GM23338 (cell line): Measurements from ENCODE around the gene PPM1J. TPM values are rescaled to one million over a fixed set of nuclear protein-coding genes. Genes with fewer than 3 reads are reported as not detected.

Source experiments
- ATAC-seq: fragments of 200-7000 bp; cut with Tn5 transposase; 3 replicates; pipeline ENCODE4 v1.9.1; 2020
- DNase-seq: peaks from one replicate; pipeline ENCODE4 v3.0.0-alpha.2; 2015; ENCODE audit warnings: low spot score
- H2AFZ ChIP-seq: fragments of 200-600 bp; sonication (generic); 2 replicates; pipeline ENCODE4 v1.8.0; 2016; ENCODE audit warnings: antibody characterized with exemption, mild to moderate bottlenecking, moderate library complexity
- H3F3A ChIP-seq: fragments of 200-600 bp; sonication (generic); replicated peaks from 2 replicates; pipeline ENCODE4 v1.8.0; 2017; ENCODE audit warnings: antibody characterized with exemption, mixed run types, low read depth
- H3K27ac ChIP-seq: fragments of 200-600 bp; sonication (generic); 2 replicates; pipeline ENCODE4 v1.6.1; 2016; ENCODE audit warnings: low read depth
- H3K27me3 ChIP-seq: fragments of 200-600 bp; sonication (generic); 2 replicates; pipeline ENCODE4 v1.8.0; 2016; ENCODE audit warnings: mild to moderate bottlenecking, mixed run types, moderate library complexity; ENCODE audit not compliant: insufficient read depth
- H3K36me3 ChIP-seq: fragments of 200-600 bp; sonication (generic); 2 replicates; pipeline ENCODE4 v1.8.0; 2016; ENCODE audit warnings: mild to moderate bottlenecking; ENCODE audit not compliant: insufficient read depth
- H3K4me1 ChIP-seq: fragments of 200-600 bp; sonication (generic); 2 replicates; pipeline ENCODE4 v1.8.0; 2016; ENCODE audit warnings: mild to moderate bottlenecking, moderate library complexity; ENCODE audit not compliant: insufficient read depth
- H3K4me2 ChIP-seq: fragments of 200-600 bp; sonication (generic); 2 replicates; pipeline ENCODE4 v1.7.1; 2017; ENCODE audit warnings: mixed run types
- H3K4me3 ChIP-seq: fragments of 200-600 bp; sonication (generic); 2 replicates; pipeline ENCODE4 v1.6.1; 2016; ENCODE audit warnings: mixed run types
- H3K79me2 ChIP-seq: fragments of 200-600 bp; sonication (generic); replicated peaks from 2 replicates; pipeline ENCODE4 v1.8.0; 2017; ENCODE audit warnings: mild to moderate bottlenecking; ENCODE audit not compliant: insufficient read depth
- H3K9me2 ChIP-seq: fragments of 200-600 bp; sonication (generic); 2 replicates; pipeline ENCODE4 v1.8.0; 2017; ENCODE audit not compliant: insufficient read depth
- H4K20me1 ChIP-seq: fragments of 200-600 bp; sonication (generic); replicated peaks from 2 replicates; pipeline ENCODE4 v1.8.0; 2017; ENCODE audit warnings: mild to moderate bottlenecking; ENCODE audit not compliant: insufficient read depth
- H3K27ac Mint-ChIP-seq: 2 replicates; pipeline ENCODE4 v1.8.0; 2020; ENCODE audit warnings: inconsistent platforms, mild to moderate bottlenecking, moderate library complexity, mixed read lengths
- H3K27me3 Mint-ChIP-seq: 3 replicates; pipeline ENCODE4 v1.8.0; 2022; ENCODE audit warnings: low read depth, mild to moderate bottlenecking, moderate library complexity, mixed read lengths, inconsistent platforms; ENCODE audit not compliant: insufficient read depth, poor library complexity
- H3K36me3 Mint-ChIP-seq: 3 replicates; pipeline ENCODE4 v1.8.0; 2021; ENCODE audit warnings: low read depth, mild to moderate bottlenecking, inconsistent platforms, moderate library complexity, mixed read lengths
- H3K4me1 Mint-ChIP-seq: 3 replicates; pipeline ENCODE4 v1.8.0; 2020; ENCODE audit warnings: mild to moderate bottlenecking, inconsistent platforms, mixed read lengths
- H3K4me3 Mint-ChIP-seq: 3 replicates; pipeline ENCODE4 v1.8.0; 2021; ENCODE audit warnings: moderate library complexity, mild to moderate bottlenecking, inconsistent platforms, mixed read lengths
- H3K9me3 Mint-ChIP-seq: 3 replicates; pipeline ENCODE4 v1.8.0; 2020; ENCODE audit warnings: moderate library complexity, mild to moderate bottlenecking, inconsistent platforms, mixed read lengths
- EZH2 ChIP-seq: fragments of 200-600 bp; sonication (generic); IDR thresholded peaks from one replicate; pipeline ENCODE4 v1.8.0; 2017; ENCODE audit warnings: antibody characterized with exemption, mild to moderate bottlenecking, low read depth; ENCODE audit not compliant: unreplicated experiment
- JUNB ChIP-seq: IDR thresholded peaks from one replicate; pipeline ENCODE4 v1.6.1; 2016; ENCODE audit warnings: antibody characterized with exemption; ENCODE audit not compliant: unreplicated experiment
- NANOG ChIP-seq: IDR thresholded peaks from 2 replicates; pipeline ENCODE4 v1.6.1; 2016; ENCODE audit warnings: antibody characterized with exemption, borderline replicate concordance
- STAT1 ChIP-seq: IDR thresholded peaks from one replicate; pipeline ENCODE4 v1.6.1; 2016; ENCODE audit warnings: antibody characterized with exemption; ENCODE audit not compliant: unreplicated experiment
- ZNF114 ChIP-seq: fragments of 250-450 bp; sonication (Bioruptor Pico); IDR thresholded peaks from 2 replicates; pipeline ENCODE4 v1.5.0; 2020; ENCODE audit warnings: mild to moderate bottlenecking, moderate library complexity
- polyA plus RNA-seq: library from polyadenylated mRNA; unstranded; fragments of >200 nt; fragmentation: Nextera tagmentation; extraction: Ambion mirVana; gene quantifications from 2 replicates; pipeline ENCODE4 v1.2.1, GENCODE V29; 2016
- total RNA-seq: library from RNA; depleted of rRNA; stranded (reverse); fragments of >200 nt; shearing (Covaris generic); gene quantifications from 2 replicates; pipeline ENCODE4 v1.2.3, GENCODE V29; 2014
- TF ChIP-seq, protein P1 (sequence below): IDR thresholded peaks from 2 replicates; pipeline ENCODE4 v1.6.1; 2016; ENCODE audit warnings: antibody characterized with exemption
- TF ChIP-seq, protein P2 (sequence below): fragments of 250-450 bp; sonication (Bioruptor Pico); IDR thresholded peaks from 2 replicates; pipeline ENCODE4 v1.5.0; 2020; ENCODE audit warnings: mild to moderate bottlenecking, moderate library complexity
- TF ChIP-seq, protein P3 (sequence below): IDR thresholded peaks from one replicate; pipeline ENCODE4 v1.6.1; 2018; ENCODE audit warnings: antibody characterized with exemption; ENCODE audit not compliant: unreplicated experiment

PPM1J gene
- total and polyA plus RNA-seq, 2 experiments from 2014 or later, result 19.0 to 22.4 TPM

DNA sequence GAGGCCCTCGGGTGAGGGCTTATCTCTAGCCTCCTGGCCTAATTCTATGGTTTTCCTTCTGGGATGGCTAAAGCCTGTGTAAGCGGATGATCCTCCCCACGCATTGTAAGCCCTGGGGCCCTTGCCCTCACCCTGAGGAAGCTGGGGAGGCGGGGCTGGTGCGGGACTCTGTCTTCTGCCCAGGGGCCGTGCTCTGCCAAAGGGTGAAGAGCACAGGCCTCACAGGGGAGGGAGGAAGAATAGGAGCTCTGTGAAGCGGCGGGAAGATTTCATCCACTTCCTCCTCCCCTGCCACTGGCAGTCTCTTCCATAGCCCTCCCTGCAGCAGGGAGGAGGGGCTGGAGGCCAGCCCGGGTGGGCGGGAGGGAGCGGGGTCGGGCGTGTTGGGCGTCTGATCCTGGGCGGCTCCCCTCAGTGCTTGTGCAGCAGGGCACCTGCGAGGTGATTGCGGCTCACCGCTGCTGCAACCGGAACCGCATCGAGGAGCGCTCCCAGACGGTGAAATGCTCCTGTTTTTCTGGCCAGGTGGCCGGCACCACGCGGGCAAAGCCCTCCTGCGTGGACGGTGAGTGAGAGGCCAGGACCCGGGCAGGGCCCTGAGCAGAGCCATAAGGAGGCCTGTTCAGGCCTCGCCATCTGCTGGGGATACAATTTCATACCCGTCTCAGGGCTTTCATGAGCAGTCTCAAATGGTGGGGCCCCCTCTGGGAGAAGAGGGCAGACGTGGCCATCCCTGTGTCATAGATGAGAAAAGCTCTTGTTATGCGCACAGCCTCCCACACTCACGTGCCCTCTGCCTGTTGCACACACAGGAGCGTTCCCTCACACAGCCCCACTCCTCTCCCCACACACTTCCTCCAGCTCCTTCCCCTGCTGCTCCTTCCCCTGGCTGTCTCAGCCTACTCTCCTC, 7.7 kb upstream of the PPM1J start:
- 0 out of 2 replicates have a peak, but pooled peaks cover 5% of the 10 kb centered on the region for H3F3A ChIP-seq
- peak overlapping the region; percentile 98 for H2AFZ ChIP-seq
- H4K20me1 ChIP-seq, result no peaks in the 10 kb centered on the region
- peak overlapping the region; percentile 56 for H3K4me3 ChIP-seq
- peaks cover 53% of the 10 kb centered on the region for H3K27me3 ChIP-seq
- no peaks in the 10 kb centered on the region for H3K9me2 ChIP-seq
- TF ChIP-seq STAT1, result no peak
- TF ChIP-seq, protein P1, sequence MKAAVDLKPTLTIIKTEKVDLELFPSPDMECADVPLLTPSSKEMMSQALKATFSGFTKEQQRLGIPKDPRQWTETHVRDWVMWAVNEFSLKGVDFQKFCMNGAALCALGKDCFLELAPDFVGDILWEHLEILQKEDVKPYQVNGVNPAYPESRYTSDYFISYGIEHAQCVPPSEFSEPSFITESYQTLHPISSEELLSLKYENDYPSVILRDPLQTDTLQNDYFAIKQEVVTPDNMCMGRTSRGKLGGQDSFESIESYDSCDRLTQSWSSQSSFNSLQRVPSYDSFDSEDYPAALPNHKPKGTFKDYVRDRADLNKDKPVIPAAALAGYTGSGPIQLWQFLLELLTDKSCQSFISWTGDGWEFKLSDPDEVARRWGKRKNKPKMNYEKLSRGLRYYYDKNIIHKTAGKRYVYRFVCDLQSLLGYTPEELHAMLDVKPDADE, result peak; percentile 25; the same call in 1 of the 2 replicates
- TF ChIP-seq, protein P2, sequence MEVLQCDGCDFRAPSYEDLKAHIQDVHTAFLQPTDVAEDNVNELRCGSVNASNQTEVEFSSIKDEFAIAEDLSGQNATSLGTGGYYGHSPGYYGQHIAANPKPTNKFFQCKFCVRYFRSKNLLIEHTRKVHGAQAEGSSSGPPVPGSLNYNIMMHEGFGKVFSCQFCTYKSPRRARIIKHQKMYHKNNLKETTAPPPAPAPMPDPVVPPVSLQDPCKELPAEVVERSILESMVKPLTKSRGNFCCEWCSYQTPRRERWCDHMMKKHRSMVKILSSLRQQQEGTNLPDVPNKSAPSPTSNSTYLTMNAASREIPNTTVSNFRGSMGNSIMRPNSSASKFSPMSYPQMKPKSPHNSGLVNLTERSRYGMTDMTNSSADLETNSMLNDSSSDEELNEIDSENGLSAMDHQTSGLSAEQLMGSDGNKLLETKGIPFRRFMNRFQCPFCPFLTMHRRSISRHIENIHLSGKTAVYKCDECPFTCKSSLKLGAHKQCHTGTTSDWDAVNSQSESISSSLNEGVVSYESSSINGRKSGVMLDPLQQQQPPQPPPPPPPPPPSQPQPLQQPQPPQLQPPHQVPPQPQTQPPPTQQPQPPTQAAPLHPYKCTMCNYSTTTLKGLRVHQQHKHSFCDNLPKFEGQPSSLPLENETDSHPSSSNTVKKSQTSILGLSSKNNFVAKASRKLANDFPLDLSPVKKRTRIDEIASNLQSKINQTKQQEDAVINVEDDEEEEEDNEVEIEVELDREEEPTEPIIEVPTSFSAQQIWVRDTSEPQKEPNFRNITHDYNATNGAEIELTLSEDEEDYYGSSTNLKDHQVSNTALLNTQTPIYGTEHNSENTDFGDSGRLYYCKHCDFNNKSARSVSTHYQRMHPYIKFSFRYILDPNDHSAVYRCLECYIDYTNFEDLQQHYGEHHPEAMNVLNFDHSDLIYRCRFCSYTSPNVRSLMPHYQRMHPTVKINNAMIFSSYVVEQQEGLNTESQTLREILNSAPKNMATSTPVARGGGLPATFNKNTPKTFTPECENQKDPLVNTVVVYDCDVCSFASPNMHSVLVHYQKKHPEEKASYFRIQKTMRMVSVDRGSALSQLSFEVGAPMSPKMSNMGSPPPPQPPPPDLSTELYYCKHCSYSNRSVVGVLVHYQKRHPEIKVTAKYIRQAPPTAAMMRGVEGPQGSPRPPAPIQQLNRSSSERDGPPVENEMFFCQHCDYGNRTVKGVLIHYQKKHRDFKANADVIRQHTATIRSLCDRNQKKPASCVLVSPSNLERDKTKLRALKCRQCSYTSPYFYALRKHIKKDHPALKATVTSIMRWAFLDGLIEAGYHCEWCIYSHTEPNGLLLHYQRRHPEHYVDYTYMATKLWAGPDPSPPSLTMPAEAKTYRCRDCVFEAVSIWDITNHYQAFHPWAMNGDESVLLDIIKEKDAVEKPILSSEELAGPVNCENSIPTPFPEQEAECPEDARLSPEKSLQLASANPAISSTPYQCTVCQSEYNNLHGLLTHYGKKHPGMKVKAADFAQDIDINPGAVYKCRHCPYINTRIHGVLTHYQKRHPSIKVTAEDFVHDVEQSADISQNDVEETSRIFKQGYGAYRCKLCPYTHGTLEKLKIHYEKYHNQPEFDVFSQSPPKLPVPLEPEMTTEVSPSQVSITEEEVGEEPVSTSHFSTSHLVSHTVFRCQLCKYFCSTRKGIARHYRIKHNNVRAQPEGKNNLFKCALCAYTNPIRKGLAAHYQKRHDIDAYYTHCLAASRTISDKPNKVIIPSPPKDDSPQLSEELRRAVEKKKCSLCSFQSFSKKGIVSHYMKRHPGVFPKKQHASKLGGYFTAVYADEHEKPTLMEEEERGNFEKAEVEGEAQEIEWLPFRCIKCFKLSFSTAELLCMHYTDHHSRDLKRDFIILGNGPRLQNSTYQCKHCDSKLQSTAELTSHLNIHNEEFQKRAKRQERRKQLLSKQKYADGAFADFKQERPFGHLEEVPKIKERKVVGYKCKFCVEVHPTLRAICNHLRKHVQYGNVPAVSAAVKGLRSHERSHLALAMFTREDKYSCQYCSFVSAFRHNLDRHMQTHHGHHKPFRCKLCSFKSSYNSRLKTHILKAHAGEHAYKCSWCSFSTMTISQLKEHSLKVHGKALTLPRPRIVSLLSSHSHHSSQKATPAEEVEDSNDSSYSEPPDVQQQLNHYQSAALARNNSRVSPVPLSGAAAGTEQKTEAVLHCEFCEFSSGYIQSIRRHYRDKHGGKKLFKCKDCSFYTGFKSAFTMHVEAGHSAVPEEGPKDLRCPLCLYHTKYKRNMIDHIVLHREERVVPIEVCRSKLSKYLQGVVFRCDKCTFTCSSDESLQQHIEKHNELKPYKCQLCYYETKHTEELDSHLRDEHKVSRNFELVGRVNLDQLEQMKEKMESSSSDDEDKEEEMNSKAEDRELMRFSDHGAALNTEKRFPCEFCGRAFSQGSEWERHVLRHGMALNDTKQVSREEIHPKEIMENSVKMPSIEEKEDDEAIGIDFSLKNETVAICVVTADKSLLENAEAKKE (CRISPR knock-in tag), result no peak
- TF ChIP-seq NANOG, result no peak
- TF ChIP-seq EZH2, result no peak
- TF ChIP-seq ZNF114 (CRISPR knock-in tag), result no peak
- no peak for TF ChIP-seq JUNB
- TF ChIP-seq, protein P3, sequence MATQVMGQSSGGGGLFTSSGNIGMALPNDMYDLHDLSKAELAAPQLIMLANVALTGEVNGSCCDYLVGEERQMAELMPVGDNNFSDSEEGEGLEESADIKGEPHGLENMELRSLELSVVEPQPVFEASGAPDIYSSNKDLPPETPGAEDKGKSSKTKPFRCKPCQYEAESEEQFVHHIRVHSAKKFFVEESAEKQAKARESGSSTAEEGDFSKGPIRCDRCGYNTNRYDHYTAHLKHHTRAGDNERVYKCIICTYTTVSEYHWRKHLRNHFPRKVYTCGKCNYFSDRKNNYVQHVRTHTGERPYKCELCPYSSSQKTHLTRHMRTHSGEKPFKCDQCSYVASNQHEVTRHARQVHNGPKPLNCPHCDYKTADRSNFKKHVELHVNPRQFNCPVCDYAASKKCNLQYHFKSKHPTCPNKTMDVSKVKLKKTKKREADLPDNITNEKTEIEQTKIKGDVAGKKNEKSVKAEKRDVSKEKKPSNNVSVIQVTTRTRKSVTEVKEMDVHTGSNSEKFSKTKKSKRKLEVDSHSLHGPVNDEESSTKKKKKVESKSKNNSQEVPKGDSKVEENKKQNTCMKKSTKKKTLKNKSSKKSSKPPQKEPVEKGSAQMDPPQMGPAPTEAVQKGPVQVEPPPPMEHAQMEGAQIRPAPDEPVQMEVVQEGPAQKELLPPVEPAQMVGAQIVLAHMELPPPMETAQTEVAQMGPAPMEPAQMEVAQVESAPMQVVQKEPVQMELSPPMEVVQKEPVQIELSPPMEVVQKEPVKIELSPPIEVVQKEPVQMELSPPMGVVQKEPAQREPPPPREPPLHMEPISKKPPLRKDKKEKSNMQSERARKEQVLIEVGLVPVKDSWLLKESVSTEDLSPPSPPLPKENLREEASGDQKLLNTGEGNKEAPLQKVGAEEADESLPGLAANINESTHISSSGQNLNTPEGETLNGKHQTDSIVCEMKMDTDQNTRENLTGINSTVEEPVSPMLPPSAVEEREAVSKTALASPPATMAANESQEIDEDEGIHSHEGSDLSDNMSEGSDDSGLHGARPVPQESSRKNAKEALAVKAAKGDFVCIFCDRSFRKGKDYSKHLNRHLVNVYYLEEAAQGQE, result no peak
- Mint-ChIP-seq H3K9me3 (no peaks in the 10 kb centered on the region), H3K4me1 (peaks cover 19% of the 10 kb centered on the region), H3K4me3 (peak overlapping the region; percentile 69), H3K27ac (no peak overlapping the region), H3K27me3 (peaks cover 26% of the 10 kb centered on the region), H3K36me3 (no peaks in the 10 kb centered on the region; the same call in 2 of the 3 replicates)
- DNase-seq (peak; percentile 68), ATAC-seq (peak; percentile 69)
- no peaks in the 10 kb centered on the region for H3K36me3 ChIP-seq
- no peak overlapping the region for H3K27ac ChIP-seq
- H3K79me2 ChIP-seq, result no peaks in the 10 kb centered on the region
- H3K4me1 ChIP-seq, result peaks cover 6% of the 10 kb centered on the region; the same call in 1 of the 2 replicates
- H3K4me2 ChIP-seq, result peak overlapping the region; percentile 77
